Smooth muscle cell of the brain vasculature (primary cell): Measurements from ENCODE around the gene ETF1.

ENCODE experiments used
- DNase-seq: peaks from one replicate; pipeline ENCODE4 v3.0.0-alpha.2; 2012; ENCODE audit warnings: low read depth, low spot score

ETF1 gene

DNA sequence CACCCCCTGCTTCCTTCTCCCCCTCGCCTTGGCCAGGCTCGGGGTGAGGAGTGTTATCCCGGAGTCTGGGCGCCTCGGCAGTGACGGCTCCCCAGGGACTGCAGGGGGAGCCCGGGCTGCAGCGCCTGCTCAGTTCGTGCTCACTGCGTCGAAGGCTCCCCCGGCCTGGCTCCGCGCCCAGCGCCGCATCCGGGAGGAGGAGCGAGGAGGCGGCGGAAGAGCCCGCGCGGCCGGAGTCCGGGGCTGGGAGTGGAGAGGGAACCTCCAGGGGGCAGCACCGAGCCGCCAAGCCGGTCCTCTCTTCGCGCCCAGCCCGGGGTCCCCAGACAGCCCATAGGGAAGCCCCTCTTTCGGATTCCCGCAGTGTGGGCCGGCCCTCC, 79.0 kb downstream of the ETF1 start:
- peak; percentile 89 for DNase-seq

DNA sequence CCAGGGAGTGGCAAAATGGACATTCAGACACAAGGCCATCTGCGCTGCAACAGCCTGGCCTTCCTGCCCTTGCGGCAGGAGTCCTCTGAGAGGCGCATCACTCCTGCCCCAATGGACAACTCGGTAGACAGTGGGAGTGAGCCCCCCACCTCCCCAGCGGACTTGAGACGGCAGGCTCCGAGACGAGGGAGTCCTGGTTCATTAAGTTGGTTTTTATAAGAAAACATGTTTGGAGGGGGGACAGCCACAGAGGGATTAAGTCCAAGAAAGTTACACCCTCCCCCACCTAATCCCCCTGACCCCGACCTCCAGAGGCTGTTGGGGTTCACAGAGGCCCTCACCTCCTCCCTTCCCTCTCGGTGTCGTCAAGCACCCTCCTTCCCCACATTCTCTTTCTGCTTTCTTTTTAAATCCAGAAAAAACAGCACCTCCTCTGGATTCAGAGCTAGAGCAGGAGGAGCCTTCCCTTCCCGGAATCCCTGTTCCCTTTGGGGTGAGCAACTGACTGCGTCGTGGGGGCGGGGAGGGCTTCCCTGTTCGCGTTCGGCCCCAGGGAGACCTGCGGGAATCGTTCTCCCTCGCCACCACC, 79.5 kb downstream of the ETF1 start:
- peak; percentile 69 for DNase-seq

DNA sequence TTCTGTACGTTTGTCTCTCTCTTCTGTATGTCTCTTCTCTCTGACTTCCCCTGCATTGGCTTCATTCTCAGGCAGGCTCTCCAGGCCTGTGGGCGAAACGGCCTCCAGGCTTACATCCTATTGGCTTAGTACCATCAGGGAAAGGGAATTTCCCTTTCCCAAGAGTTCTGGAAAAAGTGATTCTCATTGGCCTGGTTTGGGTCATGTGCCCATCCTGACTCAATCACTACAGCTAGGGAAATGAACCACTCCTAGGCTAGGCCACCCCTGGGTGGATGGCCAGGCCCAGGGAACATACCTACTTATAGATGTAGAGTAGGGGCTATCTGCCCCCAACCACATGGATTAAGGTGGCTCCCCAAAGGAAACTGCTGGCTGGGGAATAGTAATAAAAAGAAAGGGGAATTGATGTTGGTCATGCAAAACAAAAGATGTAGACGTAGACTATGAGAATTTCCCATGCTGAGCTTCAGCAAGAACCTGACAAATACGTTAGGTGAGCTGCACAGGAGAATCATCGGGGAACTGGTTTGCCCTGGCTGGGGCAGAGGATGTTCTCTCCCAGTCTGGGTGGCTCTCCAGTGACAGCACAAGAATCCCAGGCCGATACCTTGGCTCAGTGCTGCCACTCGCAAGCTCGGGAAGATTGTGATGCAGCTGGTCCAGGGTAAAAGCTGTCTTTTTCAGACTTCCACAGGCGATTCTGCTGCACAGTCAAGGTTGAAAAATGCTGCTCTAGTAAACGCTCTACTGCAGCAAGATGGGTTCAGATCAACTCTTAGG, 81.5 kb downstream of the ETF1 start:
- no peak for DNase-seq

GRCh38 chr5:138460032-138460693, 82.9 kb downstream of the ETF1 start:
- DNase-seq = no peak

GRCh38 chr5:138459311-138459933, 83.6 kb downstream of the ETF1 start:
- no peak for DNase-seq

GRCh38 chr5:138458856-138459255, 84.2 kb downstream of the ETF1 start:
- DNase-seq = no peak

DNA sequence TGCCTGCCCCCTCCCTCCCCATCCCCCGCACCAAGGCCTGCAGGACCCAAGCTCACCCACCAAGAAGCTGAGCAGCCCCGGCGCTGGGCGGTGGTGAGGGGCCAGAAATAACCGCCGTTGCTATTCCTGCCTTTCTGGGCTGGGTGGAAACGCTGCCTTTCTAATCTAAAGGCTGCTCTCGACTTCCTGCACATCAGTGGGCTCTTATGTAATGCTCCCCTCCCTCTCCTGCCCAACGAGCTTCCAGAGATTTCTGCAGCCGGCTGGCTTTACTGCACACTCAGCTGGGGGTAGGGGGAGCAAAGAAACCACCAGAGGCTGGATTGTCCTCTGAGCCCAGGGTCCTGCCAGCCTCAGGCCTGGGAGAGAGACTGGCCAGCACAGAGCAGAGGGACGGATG, 84.7 kb downstream of the ETF1 start:
- DNase-seq = no peak

GRCh38 chr5:138457531-138458275, 85.3 kb downstream of the ETF1 start:
- no peak for DNase-seq
